ENCODE data around the gene TNIK.

TNIK gene

GRCh38 chr3:171234298-171235010, 225.8 kb downstream of the TNIK start:
- H3K27ac ChIP-seq (ENCODE audit: poor library complexity, severe bottlenecking) = no peak overlapping the region
- no peaks in the 10 kb centered on the region for H3K36me3 ChIP-seq (ENCODE audit: low read depth)
- DNase-seq (ENCODE audit: low spot score) (no peak), ATAC-seq (ENCODE audit: low read depth) (no peak)
- no peak overlapping the region for H3K4me3 ChIP-seq (ENCODE audit: severe bottlenecking)
- H3K9me3 ChIP-seq (ENCODE audit: severe bottlenecking) = no peaks in the 10 kb centered on the region
- no peaks in the 10 kb centered on the region for H3K27me3 ChIP-seq (ENCODE audit: insufficient read depth, poor library complexity, severe bottlenecking)
- peaks cover 6% of the 10 kb centered on the region for H3K4me1 ChIP-seq (ENCODE audit: insufficient read depth, poor library complexity, severe bottlenecking)
- TF ChIP-seq CTCF (IDR thresholded peaks at IDR 0.05; ENCODE audit: poor library complexity, severe bottlenecking) = no peak

GRCh38 chr3:171231361-171231760, 228.8 kb downstream of the TNIK start:
- Histone ChIP-seq H3K27ac (ENCODE audit: poor library complexity, severe bottlenecking) (no peak overlapping the region), H3K9me3 (ENCODE audit: severe bottlenecking) (no peaks in the 10 kb centered on the region), H3K27me3 (ENCODE audit: insufficient read depth, poor library complexity, severe bottlenecking) (no peaks in the 10 kb centered on the region), H3K4me3 (ENCODE audit: severe bottlenecking) (no peak overlapping the region), H3K36me3 (ENCODE audit: low read depth) (no peaks in the 10 kb centered on the region), H3K4me1 (ENCODE audit: insufficient read depth, poor library complexity, severe bottlenecking) (peaks cover 6% of the 10 kb centered on the region)
- no peak for ATAC-seq (ENCODE audit: low read depth)
- TF ChIP-seq CTCF (IDR thresholded peaks at IDR 0.05; ENCODE audit: poor library complexity, severe bottlenecking) = no peak
- DNase-seq (ENCODE audit: low spot score) = no peak

GRCh38 chr3:171230865-171231264, 229.3 kb downstream of the TNIK start:
- ATAC-seq (ENCODE audit: low read depth) = peak; percentile 62; the same call in 2 of the 3 replicates
- Histone ChIP-seq H3K9me3 (ENCODE audit: severe bottlenecking) (no peaks in the 10 kb centered on the region), H3K27ac (ENCODE audit: poor library complexity, severe bottlenecking) (peak overlapping the region; percentile 28), H3K27me3 (ENCODE audit: insufficient read depth, poor library complexity, severe bottlenecking) (no peaks in the 10 kb centered on the region), H3K4me1 (ENCODE audit: insufficient read depth, poor library complexity, severe bottlenecking) (peaks cover 6% of the 10 kb centered on the region), H3K36me3 (ENCODE audit: low read depth) (no peaks in the 10 kb centered on the region), H3K4me3 (ENCODE audit: severe bottlenecking) (no peak overlapping the region)
- no peak for TF ChIP-seq CTCF (IDR thresholded peaks at IDR 0.05; ENCODE audit: poor library complexity, severe bottlenecking)
- DNase-seq (ENCODE audit: low spot score) = no peak

GRCh38 chr3:171229173-171229572, 231.0 kb downstream of the TNIK start:
- peaks cover 6% of the 10 kb centered on the region for H3K4me1 ChIP-seq (ENCODE audit: insufficient read depth, poor library complexity, severe bottlenecking)
- DNase-seq (ENCODE audit: low spot score) (no peak), ATAC-seq (ENCODE audit: low read depth) (no peak)
- H3K9me3 ChIP-seq (ENCODE audit: severe bottlenecking) = no peaks in the 10 kb centered on the region
- H3K36me3 ChIP-seq (ENCODE audit: low read depth) = no peaks in the 10 kb centered on the region
- H3K27me3 ChIP-seq (ENCODE audit: insufficient read depth, poor library complexity, severe bottlenecking) = no peaks in the 10 kb centered on the region
- no peak overlapping the region for H3K4me3 ChIP-seq (ENCODE audit: severe bottlenecking)
- no peak overlapping the region for H3K27ac ChIP-seq (ENCODE audit: poor library complexity, severe bottlenecking)
- TF ChIP-seq CTCF (IDR thresholded peaks at IDR 0.05; ENCODE audit: poor library complexity, severe bottlenecking) = no peak

- H3K36me3 ChIP-seq (ENCODE audit: low read depth) = no peaks in the 10 kb centered on the region
- TF ChIP-seq CTCF (IDR thresholded peaks at IDR 0.05; ENCODE audit: poor library complexity, severe bottlenecking) = no peak
- no peak for ATAC-seq (ENCODE audit: low read depth)
Observed at GRCh38 chr3:171228240-171228639, 232.0 kb downstream of the TNIK start.

More at GRCh38 chr3:171228240-171228639, 232.0 kb downstream of the TNIK start:
- Histone ChIP-seq H3K4me1 (ENCODE audit: insufficient read depth, poor library complexity, severe bottlenecking) (peaks cover 6% of the 10 kb centered on the region), H3K27ac (ENCODE audit: poor library complexity, severe bottlenecking) (no peak overlapping the region), H3K4me3 (ENCODE audit: severe bottlenecking) (no peak overlapping the region), H3K27me3 (ENCODE audit: insufficient read depth, poor library complexity, severe bottlenecking) (no peaks in the 10 kb centered on the region), H3K9me3 (ENCODE audit: severe bottlenecking) (no peaks in the 10 kb centered on the region)
- no peak for DNase-seq (ENCODE audit: low spot score)

Measured in RWPE2 (cell line).